HCT116 (cell line): Measurements from ENCODE around the gene MAPK4. TPM values are rescaled to one million over a fixed set of nuclear protein-coding genes. Genes with fewer than 3 reads are reported as not detected.

Source experiments
- ATAC-seq: fragments of 200-7000 bp; cut with Tn5 transposase; 2 replicates; pipeline ENCODE4 v1.9.1; 2020; ENCODE audit warnings: mild to moderate bottlenecking, moderate library complexity
- BruUV-seq: library from RNA; stranded (reverse); fragments of 400-500 nt; replicated peaks from 2 replicates; lab custom pipeline; 2021; lab: Mats Ljungman, UMichigan
- CTCF ChIA-PET: fragments of 300-600 bp; sonication (Branson Sonifier 250); formaldehyde crosslinking; loops from one replicate; lab custom pipeline; 2021; ENCODE audit warnings: antibody characterized with exemption; lab: Charles Lee
- POLR2A ChIA-PET: fragments of 300-600, 350-600 bp; sonication (Branson Sonifier 250); formaldehyde crosslinking; loops from one replicate; lab custom pipeline; 2021; ENCODE audit warnings: antibody characterized with exemption; lab: Charles Lee
- RAD21 ChIA-PET, 2 experiments: fragments of 300-600 bp; sonication (Branson Sonifier 250); formaldehyde crosslinking; loops; one replicate each; lab custom pipeline; 2023; ENCODE audit warnings: low total read pairs in 2 of 2; ENCODE audit not compliant: uncharacterized antibody in 2 of 2, unreplicated experiment in 2 of 2, low non-redundant PET in 1 of 2; lab: Charles Lee
- DNase-seq: peaks from one replicate; pipeline ENCODE4 v3.0.0-alpha.2; 2010; ENCODE audit warnings: low read depth, low spot score
- H2AFZ ChIP-seq: fragments of 200-600 bp; shearing (Covaris generic), sonication (generic); 2 replicates; pipeline ENCODE4 v1.6.1; 2017; ENCODE audit warnings: low read depth, mixed run types, mixed read lengths, antibody characterized with exemption, low read length; ENCODE audit not compliant: poor library complexity, severe bottlenecking
- H3K27ac ChIP-seq: 2 replicates; pipeline ENCODE4 v1.5.1; 2012; ENCODE audit warnings: low read depth, low read length
- H3K27me3 ChIP-seq: fragments of 200-600 bp; sonication (generic); 2 replicates; pipeline ENCODE4 v1.6.1; 2016; ENCODE audit warnings: mixed run types, low read length, mixed read lengths; ENCODE audit not compliant: insufficient read depth
- H3K36me3 ChIP-seq, 2 experiments: fragments of 200-500 bp in 1 of 2; fragments of 200-600 bp in 1 of 2; sonication (Bioruptor generic) in 1 of 2; sonication (generic) in 1 of 2; 2 replicates each; pipeline versions ENCODE4 v1.5.1 to v1.6.1; 2014 to 2016; ENCODE audit warnings: low read length in 2 of 2, inconsistent platforms in 1 of 2, mixed read lengths in 1 of 2, mixed run types in 1 of 2; ENCODE audit not compliant: insufficient read depth in 2 of 2, control insufficient read depth in 1 of 2
- H3K4me1 ChIP-seq, 2 experiments: fragments of 200-600 bp in 1 of 2; sonication (generic) in 1 of 2; 2 replicates each; pipeline versions ENCODE4 v1.5.1 to v1.6.1; 2012 to 2017; ENCODE audit warnings: low read length in 2 of 2, inconsistent platforms in 1 of 2, mild to moderate bottlenecking in 1 of 2, mixed read lengths in 1 of 2, mixed run types in 1 of 2, moderate library complexity in 1 of 2; ENCODE audit not compliant: insufficient read depth in 2 of 2, control insufficient read depth in 1 of 2
- H3K4me2 ChIP-seq: fragments of 200-600 bp; sonication (generic); 2 replicates; pipeline ENCODE4 v1.6.1; 2017; ENCODE audit warnings: mixed run types, low read length, mixed read lengths
- H3K4me3 ChIP-seq, 2 experiments: fragments of 200-600 bp in 1 of 2; sonication (generic) in 1 of 2; replicated peaks in 1 of 2; 2 replicates each; pipeline ENCODE4 v1.5.1; 2011 to 2016; ENCODE audit warnings: low read length in 2 of 2, control low read depth in 1 of 2, low read depth in 1 of 2, mild to moderate bottlenecking in 1 of 2, mixed read lengths in 1 of 2, mixed run types in 1 of 2
- H3K79me2 ChIP-seq: fragments of 200-600 bp; sonication (generic); 2 replicates; pipeline ENCODE4 v1.6.1; 2017; ENCODE audit warnings: mild to moderate bottlenecking, mixed run types, low read length, moderate library complexity, mixed read lengths; ENCODE audit not compliant: insufficient read depth
- H3K9ac ChIP-seq: fragments of 200-600 bp; sonication (generic); 2 replicates; pipeline ENCODE4 v1.6.1; 2016; ENCODE audit warnings: low read length, mixed read lengths
- H3K9me2 ChIP-seq: fragments of 200-600 bp; sonication (generic), shearing (Covaris generic); 2 replicates; pipeline ENCODE4 v1.6.1; 2017; ENCODE audit warnings: mixed run types, mild to moderate bottlenecking, moderate library complexity; ENCODE audit not compliant: insufficient read depth
- H3K9me3 ChIP-seq, 2 experiments: fragments of 200-500 bp in 1 of 2; fragments of 200-600 bp in 1 of 2; sonication (Bioruptor generic) in 1 of 2; sonication (generic) in 1 of 2; 2 replicates each; pipeline ENCODE4 v1.6.1; 2014 to 2017; ENCODE audit warnings: low read length in 2 of 2, mixed read lengths in 2 of 2, inconsistent platforms in 1 of 2, low read depth in 1 of 2, mild to moderate bottlenecking in 1 of 2, mixed run types in 1 of 2, moderate library complexity in 1 of 2; ENCODE audit not compliant: control insufficient read depth in 1 of 2, insufficient read depth in 1 of 2
- H4K20me1 ChIP-seq: fragments of 200-600 bp; sonication (generic), shearing (Covaris generic); 2 replicates; pipeline ENCODE4 v1.6.1; 2017; ENCODE audit warnings: mixed run types, mild to moderate bottlenecking, moderate library complexity; ENCODE audit not compliant: insufficient read depth
- ATF3 ChIP-seq: IDR thresholded peaks from 2 replicates; pipeline ENCODE4 v1.6.1; 2012
- EGR1 ChIP-seq: IDR thresholded peaks from 2 replicates; pipeline ENCODE4 v1.6.1; 2012; ENCODE audit warnings: low read depth
- ELF1 ChIP-seq: IDR thresholded peaks from 2 replicates; pipeline ENCODE4 v1.6.1; 2012; ENCODE audit warnings: low read depth, borderline replicate concordance
- EZH2 ChIP-seq: fragments of 200-600 bp; sonication (generic); IDR thresholded peaks from 2 replicates; pipeline ENCODE4 v1.6.1; 2017; ENCODE audit warnings: antibody characterized with exemption, mixed run types
- FOSL1 ChIP-seq: IDR thresholded peaks from 2 replicates; pipeline ENCODE4 v1.6.1; 2012; ENCODE audit warnings: low read depth
- MAX ChIP-seq: IDR thresholded peaks from 2 replicates; pipeline ENCODE4 v1.6.1; 2012
- POLR2A ChIP-seq: IDR thresholded peaks from 2 replicates; pipeline ENCODE4 v1.7.0; 2011; ENCODE audit warnings: borderline replicate concordance; ENCODE audit not compliant: insufficient read depth, insufficient read length; ENCODE audit errors: extremely low read depth
- POLR2AphosphoS5 ChIP-seq: IDR thresholded peaks from 2 replicates; pipeline ENCODE4 v1.6.1; 2011; ENCODE audit warnings: mild to moderate bottlenecking, low read depth, low read length, moderate library complexity
- SIN3A ChIP-seq: IDR thresholded peaks from 2 replicates; pipeline ENCODE4 v1.6.1; 2012; ENCODE audit warnings: low read depth
- SP1 ChIP-seq: IDR thresholded peaks from 2 replicates; pipeline ENCODE4 v1.6.1; 2012; ENCODE audit warnings: low read depth
- SRF ChIP-seq: IDR thresholded peaks from 2 replicates; pipeline ENCODE4 v1.6.1; 2012; ENCODE audit warnings: low read depth
- YY1 ChIP-seq: IDR thresholded peaks from 2 replicates; pipeline ENCODE4 v1.6.1; 2011; ENCODE audit warnings: low read length, low read depth, moderate library complexity, mild to moderate bottlenecking; ENCODE audit not compliant: insufficient replicate concordance; ENCODE audit errors: extremely low read depth
- intact Hi-C: fragments of 100-400 bp; cut with micrococcal nuclease; formaldehyde crosslinking; loops from 2 replicates; pipeline ENCODE4 v1.10.0; 2022
- total RNA-seq: library from RNA; stranded (reverse); gene quantifications from one replicate; pipeline ENCODE4 v1.2.1, GENCODE V29; 2021; ENCODE audit not compliant: unreplicated experiment

The MAPK4 gene
- total RNA-seq, 1 experiment from 2014 or later: 0.89 TPM

GRCh38 chr18:50738098-50738757 lies 178.3 kb downstream of the MAPK4 start (continued):
- TF ChIP-seq ELF1 (no peak), FOSL1 (no peak), POLR2A (no peak)

GRCh38 chr18:50742952-50743351 lies 183.1 kb downstream of the MAPK4 start:
- H3K36me3 ChIP-seq: no peaks in the 10 kb centered on the region
- DNase-seq: no peak
- H3K9me2 ChIP-seq: no peaks in the 10 kb centered on the region
- no peak overlapping the region for H3K4me2 ChIP-seq
- no peaks in the 10 kb centered on the region for H3K79me2 ChIP-seq
- H3K9ac ChIP-seq: no peak overlapping the region
- no peaks in the 10 kb centered on the region for H3K9me3 ChIP-seq
- no peaks in the 10 kb centered on the region; the same call in 1 of the 2 replicates for H3K27me3 ChIP-seq
- H3K4me3 ChIP-seq: no peak overlapping the region
- no TSS peak for BruUV-seq
- ChIA-PET RAD21 (no interaction called here), CTCF (no interaction called here)
- peaks cover under 1 to 3% of the 10 kb centered on the region in 2 experiments; a peak in 2 of 4 replicates for H3K4me1 ChIP-seq
- no peak overlapping the region for H3K27ac ChIP-seq
- H4K20me1 ChIP-seq: no peaks in the 10 kb centered on the region
- no peak for ATAC-seq
- H2AFZ ChIP-seq: no peak overlapping the region
- intact Hi-C loops: no loop called here
- no peak for TF ChIP-seq POLR2AphosphoS5
- TF ChIP-seq ATF3: no peak
- no peak for TF ChIP-seq SP1
- no peak for TF ChIP-seq YY1
- no peak for TF ChIP-seq SIN3A
- TF ChIP-seq EZH2: no peak
- TF ChIP-seq MAX: no peak
- TF ChIP-seq SRF: no peak
- no peak for TF ChIP-seq EGR1
- TF ChIP-seq, all 23 proteins: peak for 0
- POLR2A ChIA-PET: no interaction called here
